HEK293 (cell line): ENCODE results near the gene CWC22.

Source experiments
- HOXC10 ChIP-seq: sonication (generic); formaldehyde crosslinking; IDR thresholded peaks from 2 replicates; pipeline ENCODE4 v1.8.1; 2023; ENCODE audit warnings: mild to moderate bottlenecking, missing genetic modification reagents
- ZBTB1 ChIP-seq: fragments of 450-650 bp; formaldehyde crosslinking; IDR thresholded peaks from 2 replicates; pipeline ENCODE4 v1.5.1; 2016; ENCODE audit warnings: missing biosample characterization, missing genetic modification characterization
- ZBTB20 ChIP-seq: fragments of 450-650 bp; formaldehyde crosslinking; IDR thresholded peaks from 2 replicates; pipeline ENCODE4 v1.5.1; 2016; ENCODE audit warnings: missing biosample characterization, missing genetic modification characterization
- ZBTB21 ChIP-seq: fragments of 450-650 bp; formaldehyde crosslinking; IDR thresholded peaks from 2 replicates; pipeline ENCODE4 v1.5.1; 2017; ENCODE audit warnings: missing biosample characterization, missing genetic modification characterization
- ZFP41 ChIP-seq: fragments of 450-650 bp; formaldehyde crosslinking; IDR thresholded peaks from 2 replicates; pipeline ENCODE4 v1.5.1; 2016; ENCODE audit warnings: missing biosample characterization, missing genetic modification characterization, borderline replicate concordance
- ZNF157 ChIP-seq: fragments of 450-650 bp; formaldehyde crosslinking; IDR thresholded peaks from 2 replicates; pipeline ENCODE4 v1.5.1; 2016; ENCODE audit warnings: missing biosample characterization, missing genetic modification characterization
- TF ChIP-seq, protein P1 (sequence below): fragments of 450-650 bp; formaldehyde crosslinking; IDR thresholded peaks from 2 replicates; pipeline ENCODE4 v1.5.1; 2016; ENCODE audit warnings: missing biosample characterization, missing genetic modification characterization
- TF ChIP-seq, protein P2 (sequence below): fragments of 450-650 bp; formaldehyde crosslinking; IDR thresholded peaks from 2 replicates; pipeline ENCODE4 v1.5.1; 2016; ENCODE audit warnings: missing biosample characterization, missing genetic modification characterization
- TF ChIP-seq, protein P3 (sequence below): fragments of 450-650 bp; formaldehyde crosslinking; IDR thresholded peaks from 2 replicates; pipeline ENCODE4 v1.5.1; 2017; ENCODE audit warnings: missing biosample characterization, missing genetic modification characterization

DNA sequence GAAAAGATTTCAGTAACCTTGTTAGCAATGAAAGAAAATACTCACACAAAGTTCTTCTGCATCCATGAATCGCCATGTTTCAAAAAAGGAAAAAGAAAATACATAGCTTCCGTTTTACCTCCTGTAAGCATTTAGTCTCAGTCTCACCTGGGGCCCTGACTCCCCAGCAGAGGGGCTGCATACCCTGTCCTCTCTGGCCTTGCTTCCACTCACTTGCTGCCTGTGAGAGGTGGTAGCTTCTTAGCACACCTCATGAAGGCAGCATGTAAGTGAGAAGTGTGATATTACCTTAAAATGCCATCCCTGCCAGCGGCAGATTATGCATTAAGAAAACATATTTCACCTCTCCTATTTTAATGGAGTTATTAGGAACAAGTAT is 96.4 kb downstream of the CWC22 start:
- no peak for TF ChIP-seq ZBTB20
- no peak for TF ChIP-seq ZFP41 (tag by site-specific recombination)
- TF ChIP-seq, protein P1, sequence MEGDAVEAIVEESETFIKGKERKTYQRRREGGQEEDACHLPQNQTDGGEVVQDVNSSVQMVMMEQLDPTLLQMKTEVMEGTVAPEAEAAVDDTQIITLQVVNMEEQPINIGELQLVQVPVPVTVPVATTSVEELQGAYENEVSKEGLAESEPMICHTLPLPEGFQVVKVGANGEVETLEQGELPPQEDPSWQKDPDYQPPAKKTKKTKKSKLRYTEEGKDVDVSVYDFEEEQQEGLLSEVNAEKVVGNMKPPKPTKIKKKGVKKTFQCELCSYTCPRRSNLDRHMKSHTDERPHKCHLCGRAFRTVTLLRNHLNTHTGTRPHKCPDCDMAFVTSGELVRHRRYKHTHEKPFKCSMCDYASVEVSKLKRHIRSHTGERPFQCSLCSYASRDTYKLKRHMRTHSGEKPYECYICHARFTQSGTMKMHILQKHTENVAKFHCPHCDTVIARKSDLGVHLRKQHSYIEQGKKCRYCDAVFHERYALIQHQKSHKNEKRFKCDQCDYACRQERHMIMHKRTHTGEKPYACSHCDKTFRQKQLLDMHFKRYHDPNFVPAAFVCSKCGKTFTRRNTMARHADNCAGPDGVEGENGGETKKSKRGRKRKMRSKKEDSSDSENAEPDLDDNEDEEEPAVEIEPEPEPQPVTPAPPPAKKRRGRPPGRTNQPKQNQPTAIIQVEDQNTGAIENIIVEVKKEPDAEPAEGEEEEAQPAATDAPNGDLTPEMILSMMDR (tag by site-specific recombination) = no peak
- no peak for TF ChIP-seq ZBTB21 (tag by site-specific recombination)
- no peak for TF ChIP-seq ZNF157 (tag by site-specific recombination)
- TF ChIP-seq, protein P2, sequence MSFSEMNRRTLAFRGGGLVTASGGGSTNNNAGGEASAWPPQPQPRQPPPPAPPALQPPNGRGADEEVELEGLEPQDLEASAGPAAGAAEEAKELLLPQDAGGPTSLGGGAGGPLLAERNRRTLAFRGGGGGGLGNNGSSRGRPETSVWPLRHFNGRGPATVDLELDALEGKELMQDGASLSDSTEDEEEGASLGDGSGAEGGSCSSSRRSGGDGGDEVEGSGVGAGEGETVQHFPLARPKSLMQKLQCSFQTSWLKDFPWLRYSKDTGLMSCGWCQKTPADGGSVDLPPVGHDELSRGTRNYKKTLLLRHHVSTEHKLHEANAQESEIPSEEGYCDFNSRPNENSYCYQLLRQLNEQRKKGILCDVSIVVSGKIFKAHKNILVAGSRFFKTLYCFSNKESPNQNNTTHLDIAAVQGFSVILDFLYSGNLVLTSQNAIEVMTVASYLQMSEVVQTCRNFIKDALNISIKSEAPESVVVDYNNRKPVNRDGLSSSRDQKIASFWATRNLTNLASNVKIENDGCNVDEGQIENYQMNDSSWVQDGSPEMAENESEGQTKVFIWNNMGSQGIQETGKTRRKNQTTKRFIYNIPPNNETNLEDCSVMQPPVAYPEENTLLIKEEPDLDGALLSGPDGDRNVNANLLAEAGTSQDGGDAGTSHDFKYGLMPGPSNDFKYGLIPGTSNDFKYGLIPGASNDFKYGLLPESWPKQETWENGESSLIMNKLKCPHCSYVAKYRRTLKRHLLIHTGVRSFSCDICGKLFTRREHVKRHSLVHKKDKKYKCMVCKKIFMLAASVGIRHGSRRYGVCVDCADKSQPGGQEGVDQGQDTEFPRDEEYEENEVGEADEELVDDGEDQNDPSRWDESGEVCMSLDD (tag by site-specific recombination) = no peak
- TF ChIP-seq, protein P3, sequence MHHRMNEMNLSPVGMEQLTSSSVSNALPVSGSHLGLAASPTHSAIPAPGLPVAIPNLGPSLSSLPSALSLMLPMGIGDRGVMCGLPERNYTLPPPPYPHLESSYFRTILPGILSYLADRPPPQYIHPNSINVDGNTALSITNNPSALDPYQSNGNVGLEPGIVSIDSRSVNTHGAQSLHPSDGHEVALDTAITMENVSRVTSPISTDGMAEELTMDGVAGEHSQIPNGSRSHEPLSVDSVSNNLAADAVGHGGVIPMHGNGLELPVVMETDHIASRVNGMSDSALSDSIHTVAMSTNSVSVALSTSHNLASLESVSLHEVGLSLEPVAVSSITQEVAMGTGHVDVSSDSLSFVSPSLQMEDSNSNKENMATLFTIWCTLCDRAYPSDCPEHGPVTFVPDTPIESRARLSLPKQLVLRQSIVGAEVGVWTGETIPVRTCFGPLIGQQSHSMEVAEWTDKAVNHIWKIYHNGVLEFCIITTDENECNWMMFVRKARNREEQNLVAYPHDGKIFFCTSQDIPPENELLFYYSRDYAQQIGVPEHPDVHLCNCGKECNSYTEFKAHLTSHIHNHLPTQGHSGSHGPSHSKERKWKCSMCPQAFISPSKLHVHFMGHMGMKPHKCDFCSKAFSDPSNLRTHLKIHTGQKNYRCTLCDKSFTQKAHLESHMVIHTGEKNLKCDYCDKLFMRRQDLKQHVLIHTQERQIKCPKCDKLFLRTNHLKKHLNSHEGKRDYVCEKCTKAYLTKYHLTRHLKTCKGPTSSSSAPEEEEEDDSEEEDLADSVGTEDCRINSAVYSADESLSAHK (tag by site-specific recombination) = no peak
- TF ChIP-seq ZBTB1 (tag by site-specific recombination) = no peak
- no peak for TF ChIP-seq HOXC10 (CRISPR knock-in tag)
